Neural cell (in vitro differentiated cells): Measurements from ENCODE around the gene MED13. TPM values are rescaled to one million over a fixed set of nuclear protein-coding genes. Genes with fewer than 3 reads are reported as not detected.

Experiments used
- H2AFZ ChIP-seq: fragments of 200-600, 300-800 bp; sonication (generic), shearing (Covaris generic); 2 replicates; pipeline ENCODE4 v1.6.0; 2014; ENCODE audit warnings: low read depth, mild to moderate bottlenecking, antibody characterized with exemption, low read length, moderate library complexity
- H3F3A ChIP-seq: fragments of 200-600 bp; shearing (Covaris generic); 2 replicates; pipeline ENCODE4 v1.6.1; 2016; ENCODE audit warnings: mild to moderate bottlenecking, moderate library complexity, mixed read lengths, antibody characterized with exemption, low read length; ENCODE audit not compliant: insufficient read depth, poor library complexity, severe bottlenecking
- H3K27ac ChIP-seq: fragments of 200-600, 300-800 bp; sonication (generic), shearing (Covaris generic); 2 replicates; pipeline ENCODE4 v1.5.1; 2014; ENCODE audit warnings: mild to moderate bottlenecking, low read length, moderate library complexity
- H3K27me3 ChIP-seq: fragments of 300-800, 200-600 bp; sonication (generic), shearing (Covaris generic); 2 replicates; pipeline ENCODE4 v1.6.0; 2014; ENCODE audit warnings: mild to moderate bottlenecking, low read depth, low read length, moderate library complexity; ENCODE audit not compliant: insufficient read depth
- H3K36me3 ChIP-seq: fragments of 300-800, 200-600 bp; sonication (generic), shearing (Covaris generic); 2 replicates; pipeline ENCODE4 v1.5.1; 2014; ENCODE audit warnings: mild to moderate bottlenecking, antibody characterized with exemption, low read length, moderate library complexity; ENCODE audit not compliant: insufficient read depth
- H3K4me2 ChIP-seq: fragments of 300-800, 200-600 bp; sonication (generic), shearing (Covaris generic); 2 replicates; pipeline ENCODE4 v1.6.0; 2014; ENCODE audit warnings: mild to moderate bottlenecking, low read length
- H3K4me3 ChIP-seq: fragments of 300-800, 200-600 bp; sonication (generic), shearing (Covaris generic); 2 replicates; pipeline ENCODE4 v1.5.1; 2014; ENCODE audit warnings: mild to moderate bottlenecking, low read length, moderate library complexity
- H3K79me2 ChIP-seq: fragments of 200-600 bp; shearing (Covaris generic); replicated peaks from 2 replicates; pipeline ENCODE4 v1.6.0; 2014; ENCODE audit warnings: mild to moderate bottlenecking, low read length, moderate library complexity; ENCODE audit not compliant: insufficient read depth
- H3K9ac ChIP-seq: fragments of 300-800, 200-600 bp; sonication (generic), shearing (Covaris generic); 2 replicates; pipeline ENCODE4 v1.6.1; 2016; ENCODE audit warnings: mild to moderate bottlenecking, low read length, mixed read lengths
- H3K9me2 ChIP-seq: fragments of 200-600 bp; shearing (Covaris generic); 2 replicates; pipeline ENCODE4 v1.6.1; 2016; ENCODE audit warnings: mild to moderate bottlenecking, low read length, mixed read lengths; ENCODE audit not compliant: insufficient read depth
- H3K9me3 ChIP-seq: fragments of 200-600, 300-800 bp; sonication (generic), shearing (Covaris generic); 2 replicates; pipeline ENCODE4 v1.6.1; 2016; ENCODE audit warnings: mild to moderate bottlenecking, mixed run types, low read length, moderate library complexity, mixed read lengths
- H4K20me1 ChIP-seq: fragments of 200-600 bp; shearing (Covaris generic); 2 replicates; pipeline ENCODE4 v1.6.1; 2016; ENCODE audit warnings: mild to moderate bottlenecking, mixed run types; ENCODE audit not compliant: insufficient read depth
- EP300 ChIP-seq: fragments of 450-650 bp; conservative IDR thresholded peaks from 2 replicates; pipeline ENCODE4 v1.6.1; 2014; ENCODE audit warnings: antibody characterized with exemption, mild to moderate bottlenecking, moderate library complexity; ENCODE audit not compliant: poor library complexity, severe bottlenecking
- EZH2 ChIP-seq: fragments of 200-600, 300-800 bp; shearing (Covaris generic), sonication (generic); IDR thresholded peaks from 2 replicates; pipeline ENCODE4 v1.6.1; 2014; ENCODE audit warnings: antibody characterized with exemption, low read length, borderline replicate concordance, mild to moderate bottlenecking; ENCODE audit not compliant: insufficient read depth, poor library complexity, severe bottlenecking
- MXI1 ChIP-seq: fragments of 450-650 bp; conservative IDR thresholded peaks from 2 replicates; pipeline ENCODE4 v1.6.1; 2014; ENCODE audit warnings: antibody characterized with exemption, mild to moderate bottlenecking; ENCODE audit not compliant: poor library complexity, severe bottlenecking
- POLR2AphosphoS5 ChIP-seq: IDR thresholded peaks from 2 replicates; pipeline ENCODE4 v1.6.1; 2012
- RAD21 ChIP-seq: fragments of 450-650 bp; conservative IDR thresholded peaks from 2 replicates; pipeline ENCODE4 v1.6.1; 2014; ENCODE audit warnings: antibody characterized with exemption, mild to moderate bottlenecking, moderate library complexity
- REST ChIP-seq: IDR thresholded peaks from 2 replicates; pipeline ENCODE4 v1.6.1; 2012; ENCODE audit warnings: borderline replicate concordance
- SMC3 ChIP-seq: fragments of 450-650 bp; conservative IDR thresholded peaks from 2 replicates; pipeline ENCODE4 v1.6.1; 2014; ENCODE audit warnings: antibody characterized with exemption, mild to moderate bottlenecking, moderate library complexity; ENCODE audit not compliant: poor library complexity
- TAF1 ChIP-seq: IDR thresholded peaks from 2 replicates; pipeline ENCODE4 v1.6.1; 2012; ENCODE audit warnings: low read depth
- polyA plus RNA-seq: library from polyadenylated mRNA; depleted of rRNA; stranded (reverse); fragments of >200 nt; gene quantifications from 2 replicates; pipeline ENCODE4 v1.2.3, GENCODE V29; 2014
- TF ChIP-seq, protein P1 (sequence below): fragments of 450-650 bp; IDR thresholded peaks from 2 replicates; pipeline ENCODE4 v1.5.1; 2014; ENCODE audit warnings: antibody characterized with exemption, mild to moderate bottlenecking, moderate library complexity; ENCODE audit not compliant: poor library complexity, severe bottlenecking

The MED13 gene
- polyA plus RNA-seq, 1 donor from 2014 or later, result 22.6 TPM

GRCh38 chr17:62078009-62078408 lies 12.9 kb upstream of the MED13 start:
- Histone ChIP-seq H3K79me2 (no peaks in the 10 kb centered on the region), H3K4me3 (no peak overlapping the region), H3K9ac (no peak overlapping the region), H4K20me1 (no peaks in the 10 kb centered on the region), H3F3A (no peaks in the 10 kb centered on the region), H3K36me3 (no peaks in the 10 kb centered on the region), H2AFZ (no peak overlapping the region), H3K27ac (no peak overlapping the region), H3K27me3 (no peaks in the 10 kb centered on the region), H3K4me2 (no peak overlapping the region), H3K9me2 (no peaks in the 10 kb centered on the region), H3K9me3 (no peaks in the 10 kb centered on the region)
- TF ChIP-seq REST (no peak), SMC3 (no peak), EZH2 (no peak), TAF1 (no peak), EP300 (no peak), MXI1 (no peak), POLR2AphosphoS5 (no peak), RAD21 (no peak)
- TF ChIP-seq, protein P1, sequence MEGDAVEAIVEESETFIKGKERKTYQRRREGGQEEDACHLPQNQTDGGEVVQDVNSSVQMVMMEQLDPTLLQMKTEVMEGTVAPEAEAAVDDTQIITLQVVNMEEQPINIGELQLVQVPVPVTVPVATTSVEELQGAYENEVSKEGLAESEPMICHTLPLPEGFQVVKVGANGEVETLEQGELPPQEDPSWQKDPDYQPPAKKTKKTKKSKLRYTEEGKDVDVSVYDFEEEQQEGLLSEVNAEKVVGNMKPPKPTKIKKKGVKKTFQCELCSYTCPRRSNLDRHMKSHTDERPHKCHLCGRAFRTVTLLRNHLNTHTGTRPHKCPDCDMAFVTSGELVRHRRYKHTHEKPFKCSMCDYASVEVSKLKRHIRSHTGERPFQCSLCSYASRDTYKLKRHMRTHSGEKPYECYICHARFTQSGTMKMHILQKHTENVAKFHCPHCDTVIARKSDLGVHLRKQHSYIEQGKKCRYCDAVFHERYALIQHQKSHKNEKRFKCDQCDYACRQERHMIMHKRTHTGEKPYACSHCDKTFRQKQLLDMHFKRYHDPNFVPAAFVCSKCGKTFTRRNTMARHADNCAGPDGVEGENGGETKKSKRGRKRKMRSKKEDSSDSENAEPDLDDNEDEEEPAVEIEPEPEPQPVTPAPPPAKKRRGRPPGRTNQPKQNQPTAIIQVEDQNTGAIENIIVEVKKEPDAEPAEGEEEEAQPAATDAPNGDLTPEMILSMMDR, result no peak

- Histone ChIP-seq H3K27me3 (no peaks in the 10 kb centered on the region), H4K20me1 (no peaks in the 10 kb centered on the region)
These were observed 12.0 kb upstream of the MED13 start for GRCh38 chr17:62076864-62077788.

More at GRCh38 chr17:62076864-62077788, 12.0 kb upstream of the MED13 start:
- Histone ChIP-seq H3K9ac (no peak overlapping the region), H3K36me3 (no peaks in the 10 kb centered on the region), H3K9me3 (no peaks in the 10 kb centered on the region), H3F3A (no peaks in the 10 kb centered on the region), H2AFZ (no peak overlapping the region), H3K4me3 (no peak overlapping the region), H3K4me2 (no peak overlapping the region), H3K79me2 (no peaks in the 10 kb centered on the region), H3K9me2 (no peaks in the 10 kb centered on the region), H3K27ac (no peak overlapping the region)
- TF ChIP-seq TAF1, result no peak
